Activated T-helper 1 cell treated with anti-CD3 and anti-CD28 coated beads, Interleukin-12 subunit alpha, Interleukin-12 subunit beta, Interleukin-2, Interleukin-4 antibody, amounts not matched to agents 30 ng/mL and 10 ng/mL and 1 ng/mL, durations not matched to agents 14 hours and 24 hours and 36 hours (primary cell): Measurements from ENCODE around the gene PPP1R3A. TPM values are rescaled to one million over a fixed set of nuclear protein-coding genes. Genes with fewer than 3 reads are reported as not detected.

Experiments used
- DNase-seq: peaks from one replicate; pipeline ENCODE4 v3.0.0; 2021; ENCODE audit warnings: low spot score
- H3K27ac Mint-ChIP-seq: one replicate; pipeline ENCODE4 v1.8.0; 2021; ENCODE audit warnings: mild to moderate bottlenecking, mixed read lengths
- H3K27me3 Mint-ChIP-seq: one replicate; pipeline ENCODE4 v1.8.0; 2022; ENCODE audit warnings: mild to moderate bottlenecking, moderate library complexity, mixed read lengths; ENCODE audit not compliant: insufficient read depth
- H3K36me3 Mint-ChIP-seq: one replicate; pipeline ENCODE4 v1.8.0; 2021; ENCODE audit warnings: low read depth, mixed read lengths
- H3K4me1 Mint-ChIP-seq: one replicate; pipeline ENCODE4 v1.8.0; 2021; ENCODE audit warnings: low read depth, mixed read lengths
- H3K4me3 Mint-ChIP-seq: one replicate; pipeline ENCODE4 v1.8.0; 2021; ENCODE audit warnings: mild to moderate bottlenecking, moderate library complexity, mixed read lengths
- H3K9me3 Mint-ChIP-seq: one replicate; pipeline ENCODE4 v1.8.0; 2021; ENCODE audit warnings: mixed read lengths
- intact Hi-C: fragments of 100-400 bp; cut with micrococcal nuclease; formaldehyde crosslinking; loops from one replicate; pipeline ENCODE4 v1.15.1; 2024
- total RNA-seq: library from RNA; stranded (reverse); gene quantifications from 2 replicates; pipeline ENCODE4 v1.2.3, GENCODE V29; 2022

The PPP1R3A gene
- total RNA-seq, 1 donor from 2014 or later: not detected

- Mint-ChIP-seq H3K27ac (no peak overlapping the region), H3K4me1 (no peaks in the 10 kb centered on the region), H3K36me3 (no peaks in the 10 kb centered on the region), H3K4me3 (no peak overlapping the region), H3K9me3 (no peaks in the 10 kb centered on the region), H3K27me3 (no peaks in the 10 kb centered on the region)
- DNase-seq: no peak
- intact Hi-C loops: no loop called here
Observed at GRCh38 chr7:113912876-113913275, 5.9 kb downstream of the PPP1R3A start.

GRCh38 chr7:113907617-113908016 lies 11.2 kb downstream of the PPP1R3A start:
- Mint-ChIP-seq H3K9me3 (no peaks in the 10 kb centered on the region), H3K4me1 (no peaks in the 10 kb centered on the region), H3K27ac (no peak overlapping the region), H3K27me3 (no peaks in the 10 kb centered on the region), H3K4me3 (no peak overlapping the region), H3K36me3 (no peaks in the 10 kb centered on the region)
- DNase-seq: no peak
- intact Hi-C loops: no loop called here

- no peaks in the 10 kb centered on the region for H3K27me3 Mint-ChIP-seq
- intact Hi-C loops: no loop called here
- no peak for DNase-seq
Observed at GRCh38 chr7:113904521-113904920, 14.3 kb downstream of the PPP1R3A start.

GRCh38 chr7:113892818-113893217 lies 26.0 kb downstream of the PPP1R3A start:
- H3K27ac Mint-ChIP-seq: no peak overlapping the region
- no peaks in the 10 kb centered on the region for H3K9me3 Mint-ChIP-seq
- H3K27me3 Mint-ChIP-seq: no peaks in the 10 kb centered on the region
- no peak overlapping the region for H3K4me3 Mint-ChIP-seq
- no peaks in the 10 kb centered on the region for H3K36me3 Mint-ChIP-seq
- DNase-seq: no peak
- intact Hi-C loops: no loop called here
- H3K4me1 Mint-ChIP-seq: no peaks in the 10 kb centered on the region

More at GRCh38 chr7:113904521-113904920, 14.3 kb downstream of the PPP1R3A start:
- no peak overlapping the region for H3K27ac Mint-ChIP-seq
- H3K4me3 Mint-ChIP-seq: no peak overlapping the region
- no peaks in the 10 kb centered on the region for H3K9me3 Mint-ChIP-seq
- H3K36me3 Mint-ChIP-seq: no peaks in the 10 kb centered on the region
- H3K4me1 Mint-ChIP-seq: no peaks in the 10 kb centered on the region

- H3K4me3 Mint-ChIP-seq: no peak overlapping the region
- no peaks in the 10 kb centered on the region for H3K9me3 Mint-ChIP-seq
- no peaks in the 10 kb centered on the region for H3K36me3 Mint-ChIP-seq
- no peak overlapping the region for H3K27ac Mint-ChIP-seq
- H3K4me1 Mint-ChIP-seq: no peaks in the 10 kb centered on the region
- no peak for DNase-seq
- intact Hi-C loops: no loop called here
- no peaks in the 10 kb centered on the region for H3K27me3 Mint-ChIP-seq
Observed at GRCh38 chr7:113891828-113892227, 27.0 kb downstream of the PPP1R3A start.

- H3K9me3 Mint-ChIP-seq: no peaks in the 10 kb centered on the region
- intact Hi-C loops: no loop called here
- no peaks in the 10 kb centered on the region for H3K27me3 Mint-ChIP-seq
- H3K4me3 Mint-ChIP-seq: no peak overlapping the region
- no peaks in the 10 kb centered on the region for H3K4me1 Mint-ChIP-seq
- no peak for DNase-seq
- no peak overlapping the region for H3K27ac Mint-ChIP-seq
- no peaks in the 10 kb centered on the region for H3K36me3 Mint-ChIP-seq
Observed at GRCh38 chr7:113891031-113891350, 27.8 kb downstream of the PPP1R3A start.

GRCh38 chr7:113890331-113891030 lies 28.3 kb downstream of the PPP1R3A start:
- Mint-ChIP-seq H3K27ac (no peak overlapping the region), H3K4me1 (no peaks in the 10 kb centered on the region), H3K4me3 (no peak overlapping the region), H3K9me3 (no peaks in the 10 kb centered on the region), H3K36me3 (no peaks in the 10 kb centered on the region), H3K27me3 (no peaks in the 10 kb centered on the region)
- DNase-seq: no peak
- intact Hi-C loops: no loop called here

GRCh38 chr7:113883096-113883495 lies 35.7 kb downstream of the PPP1R3A start:
- no peak overlapping the region for H3K4me3 Mint-ChIP-seq
- H3K27me3 Mint-ChIP-seq: no peaks in the 10 kb centered on the region
- intact Hi-C loops: no loop called here
- no peaks in the 10 kb centered on the region for H3K9me3 Mint-ChIP-seq
- no peak for DNase-seq
- H3K27ac Mint-ChIP-seq: no peak overlapping the region
- no peaks in the 10 kb centered on the region for H3K4me1 Mint-ChIP-seq
- H3K36me3 Mint-ChIP-seq: no peaks in the 10 kb centered on the region

- no peaks in the 10 kb centered on the region for H3K9me3 Mint-ChIP-seq
- H3K36me3 Mint-ChIP-seq: no peaks in the 10 kb centered on the region
- H3K27me3 Mint-ChIP-seq: no peaks in the 10 kb centered on the region
- intact Hi-C loops: no loop called here
- DNase-seq: no peak
- no peaks in the 10 kb centered on the region for H3K4me1 Mint-ChIP-seq
- H3K27ac Mint-ChIP-seq: no peak overlapping the region
- no peak overlapping the region for H3K4me3 Mint-ChIP-seq
Observed at GRCh38 chr7:113880559-113880958, 38.2 kb downstream of the PPP1R3A start.

- Mint-ChIP-seq H3K4me1 (no peaks in the 10 kb centered on the region), H3K4me3 (no peak overlapping the region), H3K27ac (no peak overlapping the region), H3K36me3 (no peaks in the 10 kb centered on the region), H3K9me3 (no peaks in the 10 kb centered on the region), H3K27me3 (no peaks in the 10 kb centered on the region)
- intact Hi-C loops: no loop called here
- DNase-seq: no peak
Observed at GRCh38 chr7:113878394-113878992, 40.3 kb downstream of the PPP1R3A start.

- Mint-ChIP-seq H3K9me3 (no peaks in the 10 kb centered on the region), H3K4me3 (no peak overlapping the region), H3K27me3 (no peaks in the 10 kb centered on the region), H3K36me3 (no peaks in the 10 kb centered on the region), H3K27ac (no peak overlapping the region), H3K4me1 (no peaks in the 10 kb centered on the region)
- DNase-seq: no peak
- intact Hi-C loops: no loop called here
Observed at GRCh38 chr7:113875224-113875623, 43.6 kb downstream of the PPP1R3A start.

- no peaks in the 10 kb centered on the region for H3K9me3 Mint-ChIP-seq
- no peaks in the 10 kb centered on the region for H3K27me3 Mint-ChIP-seq
- H3K36me3 Mint-ChIP-seq: no peaks in the 10 kb centered on the region
- H3K4me1 Mint-ChIP-seq: no peaks in the 10 kb centered on the region
- no peak overlapping the region for H3K27ac Mint-ChIP-seq
- no peak overlapping the region for H3K4me3 Mint-ChIP-seq
- intact Hi-C loops: no loop called here
- no peak for DNase-seq
Observed at GRCh38 chr7:113873554-113874151, 45.2 kb downstream of the PPP1R3A start.

GRCh38 chr7:113872981-113873380 lies 45.8 kb downstream of the PPP1R3A start:
- Mint-ChIP-seq H3K27me3 (no peaks in the 10 kb centered on the region), H3K4me3 (no peak overlapping the region), H3K9me3 (no peaks in the 10 kb centered on the region), H3K36me3 (no peaks in the 10 kb centered on the region), H3K4me1 (no peaks in the 10 kb centered on the region), H3K27ac (no peak overlapping the region)
- no peak for DNase-seq
- intact Hi-C loops: no loop called here
